Astrocyte (in vitro differentiated cells and primary cell): ENCODE results near the gene GAB1.

Source experiments
- EZH2 ChIP-seq: IDR thresholded peaks from 2 replicates; pipeline ENCODE4 v1.6.1; 2012; ENCODE audit warnings: mild to moderate bottlenecking, low read length, inconsistent platforms; ENCODE audit not compliant: insufficient read depth
- TF ChIP-seq, protein P1 (sequence below): IDR thresholded peaks from 2 replicates; pipeline ENCODE4 v1.5.1; 2011; ENCODE audit warnings: low read depth, mild to moderate bottlenecking, inconsistent platforms, low read length, moderate library complexity; ENCODE audit not compliant: insufficient read depth

DNA sequence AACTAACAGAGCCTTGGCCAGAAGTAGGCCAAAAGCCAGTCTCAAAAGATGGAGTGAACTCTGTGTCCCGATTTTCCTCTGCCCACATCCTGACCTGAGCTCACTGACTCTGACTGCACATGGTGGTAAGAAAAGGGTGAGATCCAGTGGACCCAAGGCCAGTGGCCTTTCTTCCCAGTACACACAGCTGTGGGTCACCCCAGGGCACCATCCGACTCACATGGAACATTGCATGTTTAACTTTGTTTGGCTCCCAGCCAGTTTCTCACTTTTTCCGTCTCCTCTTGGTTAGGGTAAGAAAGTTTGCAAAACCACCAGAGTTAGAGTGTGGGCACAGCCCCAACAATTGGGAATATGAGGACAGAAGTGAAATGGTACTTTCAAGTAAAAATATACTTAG is 69.8 kb downstream of the GAB1 start:
- TF ChIP-seq, protein P1, sequence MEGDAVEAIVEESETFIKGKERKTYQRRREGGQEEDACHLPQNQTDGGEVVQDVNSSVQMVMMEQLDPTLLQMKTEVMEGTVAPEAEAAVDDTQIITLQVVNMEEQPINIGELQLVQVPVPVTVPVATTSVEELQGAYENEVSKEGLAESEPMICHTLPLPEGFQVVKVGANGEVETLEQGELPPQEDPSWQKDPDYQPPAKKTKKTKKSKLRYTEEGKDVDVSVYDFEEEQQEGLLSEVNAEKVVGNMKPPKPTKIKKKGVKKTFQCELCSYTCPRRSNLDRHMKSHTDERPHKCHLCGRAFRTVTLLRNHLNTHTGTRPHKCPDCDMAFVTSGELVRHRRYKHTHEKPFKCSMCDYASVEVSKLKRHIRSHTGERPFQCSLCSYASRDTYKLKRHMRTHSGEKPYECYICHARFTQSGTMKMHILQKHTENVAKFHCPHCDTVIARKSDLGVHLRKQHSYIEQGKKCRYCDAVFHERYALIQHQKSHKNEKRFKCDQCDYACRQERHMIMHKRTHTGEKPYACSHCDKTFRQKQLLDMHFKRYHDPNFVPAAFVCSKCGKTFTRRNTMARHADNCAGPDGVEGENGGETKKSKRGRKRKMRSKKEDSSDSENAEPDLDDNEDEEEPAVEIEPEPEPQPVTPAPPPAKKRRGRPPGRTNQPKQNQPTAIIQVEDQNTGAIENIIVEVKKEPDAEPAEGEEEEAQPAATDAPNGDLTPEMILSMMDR = no peak
- TF ChIP-seq EZH2 = no peak
